ENCODE results near the gene TUBGCP6. TPM values are rescaled to one million over a fixed set of nuclear protein-coding genes. Genes with fewer than 3 reads are reported as not detected.
"Not testable (repeated sequence)": the region's sequence is repeated elsewhere in the genome, so short reads cannot be mapped to it uniquely, and the experiment has no call there.

The TUBGCP6 gene
- total RNA-seq, 1 experiment from 2014 or later: 34.5 TPM

DNA sequence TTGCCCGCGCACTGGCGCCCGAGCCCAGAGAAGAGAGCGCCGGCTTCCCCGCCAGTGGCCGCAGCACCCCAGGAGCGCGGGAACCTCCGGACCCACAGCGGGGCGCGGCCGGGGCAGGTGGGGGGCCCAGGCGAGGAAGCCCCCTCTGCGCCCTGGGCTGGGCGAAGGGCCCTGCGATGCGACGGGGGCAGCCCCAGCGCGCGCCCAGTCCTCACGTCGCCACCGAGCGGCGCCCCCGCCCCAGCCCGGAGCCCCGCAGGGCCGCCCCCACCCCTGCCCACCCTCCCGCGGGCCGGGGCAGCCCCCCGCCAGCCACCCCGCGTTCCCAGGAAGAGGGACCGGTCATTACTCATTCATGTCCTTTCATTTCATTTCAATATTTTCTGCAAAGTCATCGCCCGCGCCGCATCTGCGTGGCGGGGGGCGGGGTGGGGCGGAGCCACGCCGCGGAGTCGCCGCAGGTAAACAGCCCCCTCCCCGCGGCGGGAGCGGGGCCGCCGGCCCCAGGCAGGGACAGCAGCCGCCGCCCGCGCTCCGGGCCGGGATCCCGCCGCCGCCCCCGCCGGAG is 75.0 kb downstream of the TUBGCP6 start:
- DNase-seq (ENCODE audit: low read depth): peak; percentile 72
- in situ Hi-C loops (cut with HindIII; ENCODE audit: low pct_unique_long_range_greater_than_20kb, low sequenced_read_pairs): no loop called here

DNA sequence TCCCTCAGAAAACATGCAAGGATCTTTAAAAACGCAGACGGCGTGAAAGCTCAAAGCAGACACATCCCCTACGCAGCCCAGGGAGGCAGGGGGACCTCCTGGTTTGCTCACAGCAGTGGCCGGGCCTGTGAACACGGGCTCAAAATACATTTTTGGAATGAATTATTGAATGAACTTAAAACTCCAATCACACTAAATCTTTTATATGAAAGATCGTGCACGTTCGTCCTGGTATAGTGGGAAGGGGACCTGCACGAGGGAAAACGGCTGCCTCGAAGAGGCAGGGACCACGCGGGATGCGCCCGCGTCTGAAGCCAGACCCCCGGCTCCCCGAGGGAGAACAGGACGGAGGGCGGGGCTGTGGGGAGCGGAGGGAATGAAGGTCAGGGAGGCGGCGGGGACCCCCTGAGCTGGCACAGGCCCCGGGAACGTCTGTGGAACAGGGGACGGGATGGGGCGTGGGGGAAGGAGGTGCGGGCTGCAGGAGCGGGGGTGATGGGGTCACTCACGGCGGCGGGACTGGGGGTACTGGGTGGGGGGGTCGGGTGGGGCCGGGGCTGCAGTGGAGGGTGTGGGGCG is 75.6 kb downstream of the TUBGCP6 start:
- in situ Hi-C loops (cut with HindIII; ENCODE audit: low pct_unique_long_range_greater_than_20kb, low sequenced_read_pairs): no loop called here
- DNase-seq (ENCODE audit: low read depth): no peak

- DNase-seq (ENCODE audit: low read depth); in situ Hi-C loops (cut with HindIII; ENCODE audit: low pct_unique_long_range_greater_than_20kb, low sequenced_read_pairs): not testable (repeated sequence)
Observed at GRCh38 chr22:50168490-50169180, 76.2 kb downstream of the TUBGCP6 start.

GRCh38 chr22:50167689-50168489 is 76.9 kb downstream of the TUBGCP6 start:
- in situ Hi-C loops (cut with HindIII; ENCODE audit: low pct_unique_long_range_greater_than_20kb, low sequenced_read_pairs): no loop called here
- DNase-seq (ENCODE audit: low read depth): no peak

Other genes with a start within 250 kb of the TUBGCP6 start
- gene IL17REL, start 232.3 kb downstream of the TUBGCP6 start, total RNA-seq (2014; rRNA removed; shearing (Covaris generic); ENCODE audit: low replicate concordance): not detected in 2 replicates
- not detected in 2 replicates for gene TTLL8, start 186.7 kb downstream of the TUBGCP6 start, total RNA-seq (2014; rRNA removed; shearing (Covaris generic); ENCODE audit: low replicate concordance)
- gene MLC1, start 159.6 kb downstream of the TUBGCP6 start, total RNA-seq (2014; rRNA removed; shearing (Covaris generic); ENCODE audit: low replicate concordance): not detected in 2 replicates
- gene MOV10L1, start 155.0 kb downstream of the TUBGCP6 start, total RNA-seq (2014; rRNA removed; shearing (Covaris generic); ENCODE audit: low replicate concordance): not detected in 2 replicates
- 18.0 and 19.5 TPM in 2 replicates for gene PANX2, start 74.3 kb downstream of the TUBGCP6 start, total RNA-seq (2014; rRNA removed; shearing (Covaris generic); ENCODE audit: low replicate concordance)
- 82.4 and 89.0 TPM in 2 replicates for gene TRABD, start 59.1 kb downstream of the TUBGCP6 start, total RNA-seq (2014; rRNA removed; shearing (Covaris generic); ENCODE audit: low replicate concordance)
- gene SELENOO, start 44.0 kb downstream of the TUBGCP6 start, total RNA-seq (2014; rRNA removed; shearing (Covaris generic); ENCODE audit: low replicate concordance): 54.0 and 61.6 TPM in 2 replicates
- 18.9 and 34.0 TPM in 2 replicates for gene HDAC10, start 6.2 kb upstream of the TUBGCP6 start, total RNA-seq (2014; rRNA removed; shearing (Covaris generic); ENCODE audit: low replicate concordance)
- gene MAPK12, start 16.7 kb upstream of the TUBGCP6 start, total RNA-seq (2014; rRNA removed; shearing (Covaris generic); ENCODE audit: low replicate concordance): 142 and 149 TPM in 2 replicates
- 24.5 and 48.8 TPM in 2 replicates for gene MAPK11, start 25.4 kb upstream of the TUBGCP6 start, total RNA-seq (2014; rRNA removed; shearing (Covaris generic); ENCODE audit: low replicate concordance)
- 300 and 353 TPM in 2 replicates for gene PLXNB2, start 62.6 kb upstream of the TUBGCP6 start, total RNA-seq (2014; rRNA removed; shearing (Covaris generic); ENCODE audit: low replicate concordance)
- 7.8 and 24.4 TPM in 2 replicates for gene DENND6B, start 82.0 kb upstream of the TUBGCP6 start, total RNA-seq (2014; rRNA removed; shearing (Covaris generic); ENCODE audit: low replicate concordance)
- gene PPP6R2, start 98.3 kb upstream of the TUBGCP6 start, total RNA-seq (2014; rRNA removed; shearing (Covaris generic); ENCODE audit: low replicate concordance): 51.5 and 72.7 TPM in 2 replicates
- 74.3 and 84.8 TPM in 2 replicates for gene SBF1, start 230.0 kb upstream of the TUBGCP6 start, total RNA-seq (2014; rRNA removed; shearing (Covaris generic); ENCODE audit: low replicate concordance)
- gene ADM2, start 236.5 kb upstream of the TUBGCP6 start, total RNA-seq (2014; rRNA removed; shearing (Covaris generic); ENCODE audit: low replicate concordance): 4.6 and 5.0 TPM in 2 replicates
- 1.9 TPM in 1 of 2 replicates, not detected in the other for gene MIOX, start 241.8 kb upstream of the TUBGCP6 start, total RNA-seq (2014; rRNA removed; shearing (Covaris generic); ENCODE audit: low replicate concordance)